B cell (primary cell): Measurements from ENCODE around the gene NR5A1. TPM values are rescaled to one million over a fixed set of nuclear protein-coding genes. Genes with fewer than 3 reads are reported as not detected.

Experiments used
- ATAC-seq: fragments of 200-7000 bp; cut with Tn5 transposase; one replicate; pipeline ENCODE4 v1.10.0; 2021; ENCODE audit warnings: low read depth, mild to moderate bottlenecking, moderate number of reproducible peaks, moderate library complexity
- CTCF ChIA-PET: fragments of 350-600 bp; sonication (Branson Sonifier 250); formaldehyde crosslinking; loops from one replicate; lab custom pipeline; 2021; ENCODE audit warnings: antibody characterized with exemption, inconsistent platforms; lab: Charles Lee
- POLR2A ChIA-PET: fragments of 350-600 bp; sonication (Branson Sonifier 250); formaldehyde crosslinking; loops from one replicate; lab custom pipeline; 2021; ENCODE audit warnings: antibody characterized with exemption; lab: Charles Lee
- DNase-seq: peaks from one replicate; pipeline ENCODE4 v3.0.0; 2013
- H2AFZ ChIP-seq: 2 replicates; pipeline ENCODE4 v1.6.1; 2012; ENCODE audit warnings: mild to moderate bottlenecking, low read depth, low read length; ENCODE audit not compliant: insufficient read depth, poor library complexity, severe bottlenecking
- H3K27ac ChIP-seq, 2 donors: 1 replicate in 1 of 2; 2 replicates in 1 of 2; pipeline ENCODE4 v1.5.1; 2012 to 2013; ENCODE audit warnings: low read length in 2 of 2, mild to moderate bottlenecking in 2 of 2, moderate library complexity in 1 of 2
- H3K27me3 ChIP-seq, 4 experiments: fragments of 200-600 bp in 1 of 4; sonication (generic) in 1 of 4; replicated peaks in 1 of 4; 1 replicate in 2 of 4; 2 replicates in 2 of 4; pipeline versions ENCODE4 v1.6.1 to v1.7.0; 2013 to 2016; ENCODE audit warnings: low read length in 3 of 4, mild to moderate bottlenecking in 2 of 4, mixed read lengths in 1 of 4, moderate library complexity in 1 of 4; ENCODE audit not compliant: insufficient read depth in 4 of 4, control insufficient read depth in 3 of 4; ENCODE audit errors: control extremely low read depth in 1 of 4
- H3K36me3 ChIP-seq, 2 experiments: replicated peaks in 1 of 2; 1 replicate in 1 of 2; 2 replicates in 1 of 2; pipeline versions ENCODE4 v1.6.1 to v1.7.1; 2013; ENCODE audit warnings: low read length in 1 of 2; ENCODE audit not compliant: insufficient read depth in 2 of 2, control insufficient read depth in 1 of 2; ENCODE audit errors: control extremely low read depth in 1 of 2, extremely low read depth in 1 of 2
- H3K4me1 ChIP-seq, 2 donors: fragments of 200-600 bp in 1 of 2; sonication (generic) in 1 of 2; 1 replicate in 1 of 2; 2 replicates in 1 of 2; pipeline versions ENCODE4 v1.5.1 to v1.6.1; 2013 to 2017; ENCODE audit warnings: low read length in 2 of 2; ENCODE audit not compliant: control insufficient read depth in 2 of 2, insufficient read depth in 2 of 2
- H3K4me2 ChIP-seq: replicated peaks from 2 replicates; pipeline ENCODE3; 2012; ENCODE audit warnings: mild to moderate bottlenecking, low read depth, low read length; ENCODE audit not compliant: poor library complexity, severe bottlenecking
- H3K4me3 ChIP-seq, 5 experiments: fragments of 200-600 bp in 1 of 5; sonication (generic) in 1 of 5; 1 replicate in 3 of 5; 2 replicates in 2 of 5; pipeline versions ENCODE4 v1.5.1 to v1.7.0; 2011 to 2016; ENCODE audit warnings: low read length in 4 of 5, mild to moderate bottlenecking in 4 of 5, low read depth in 2 of 5, control low read depth in 1 of 5, moderate library complexity in 1 of 5; ENCODE audit not compliant: insufficient read depth in 1 of 5; ENCODE audit errors: control extremely low read depth in 1 of 5, extremely low read depth in 1 of 5
- H3K79me2 ChIP-seq: fragments of 200-600 bp; sonication (generic); one replicate; pipeline ENCODE4 v1.6.0; 2016; ENCODE audit warnings: low read length; ENCODE audit not compliant: control insufficient read depth, insufficient read depth
- H3K9ac ChIP-seq: fragments of 200-600 bp; sonication (generic); 2 replicates; pipeline ENCODE4 v1.6.1; 2017; ENCODE audit warnings: mild to moderate bottlenecking, low read length, moderate library complexity
- H3K9me3 ChIP-seq, 3 donors: one replicate each; pipeline versions ENCODE4 v1.6.1 to v1.7.1; 2013; ENCODE audit warnings: low read length in 2 of 3; ENCODE audit not compliant: control insufficient read depth in 2 of 3, insufficient read depth in 1 of 3; ENCODE audit errors: control extremely low read depth in 1 of 3
- H4K20me1 ChIP-seq: 2 replicates; pipeline ENCODE4 v1.6.0; 2012; ENCODE audit warnings: mild to moderate bottlenecking, low read length; ENCODE audit not compliant: insufficient read depth, control insufficient read depth, poor library complexity, severe bottlenecking
- H3K27ac Mint-ChIP-seq: one replicate; pipeline ENCODE4 v1.8.0; 2021; ENCODE audit warnings: mixed read lengths
- H3K27me3 Mint-ChIP-seq: one replicate; pipeline ENCODE4 v1.8.0; 2021; ENCODE audit warnings: mixed read lengths
- H3K4me1 Mint-ChIP-seq: one replicate; pipeline ENCODE4 v1.8.0; 2021; ENCODE audit warnings: mixed read lengths
- H3K4me3 Mint-ChIP-seq: one replicate; pipeline ENCODE4 v1.8.0; 2021; ENCODE audit warnings: mixed read lengths
- H3K9me3 Mint-ChIP-seq: one replicate; pipeline ENCODE4 v1.8.0; 2022; ENCODE audit warnings: mixed read lengths; ENCODE audit not compliant: insufficient read depth
- EZH2 ChIP-seq: IDR thresholded peaks from 2 replicates; pipeline ENCODE4 v1.6.1; 2012; ENCODE audit warnings: borderline replicate concordance, low read depth, mild to moderate bottlenecking, moderate library complexity, low read length; ENCODE audit not compliant: insufficient read depth, poor library complexity, severe bottlenecking
- WGBS: methylation state at CpG from one replicate; pipeline ENCODE4 v1.1.5; 2013; ENCODE audit warnings: missing lambda C conversion rate; ENCODE audit not compliant: insufficient coverage; 5-methylcytosine and 5-hydroxymethylcytosine counted together
- intact Hi-C: fragments of 100-400 bp; cut with micrococcal nuclease; formaldehyde crosslinking; loops from one replicate; pipeline ENCODE4 v1.10.0; 2022
- polyA plus RNA-seq: library from polyadenylated mRNA; depleted of rRNA; stranded (reverse); fragments of >200 nt; gene quantifications from 2 replicates; pipeline ENCODE4 v1.2.3, GENCODE V29; 2012
- total RNA-seq, 2 donors: library from RNA; stranded (reverse); fragments of 120-200 nt in 1 of 2; gene quantifications; 1 replicate in 1 of 2; 2 replicates in 1 of 2; pipeline versions ENCODE4 v1.2.3 to v1.2.4, GENCODE V29; 2013 to 2022
- TF ChIP-seq, protein P1 (sequence below): fragments of 200-600 bp; IDR thresholded peaks from one replicate; pipeline ENCODE4 v1.8.0; 2022; ENCODE audit warnings: antibody characterized with exemption, mild to moderate bottlenecking

NR5A1 gene
- total and polyA plus RNA-seq, 2 donors (not counting 1 experiment from before 2014, with no cell fraction given): not detected

GRCh38 chr9:124475868-124476690 lies 31.1 kb downstream of the NR5A1 start:
- H3K27ac Mint-ChIP-seq: no peak overlapping the region
- no peak overlapping the region for H3K4me2 ChIP-seq
- H3K4me3 ChIP-seq: no peak overlapping the region
- 62% methylated on average over 13 of the region's 14 CpGs for WGBS
- H3K27me3 Mint-ChIP-seq: peaks cover 19% of the 10 kb centered on the region
- no peak overlapping the region for H3K4me3 Mint-ChIP-seq
- POLR2A ChIA-PET: no interaction called here
- TF ChIP-seq, protein P1, sequence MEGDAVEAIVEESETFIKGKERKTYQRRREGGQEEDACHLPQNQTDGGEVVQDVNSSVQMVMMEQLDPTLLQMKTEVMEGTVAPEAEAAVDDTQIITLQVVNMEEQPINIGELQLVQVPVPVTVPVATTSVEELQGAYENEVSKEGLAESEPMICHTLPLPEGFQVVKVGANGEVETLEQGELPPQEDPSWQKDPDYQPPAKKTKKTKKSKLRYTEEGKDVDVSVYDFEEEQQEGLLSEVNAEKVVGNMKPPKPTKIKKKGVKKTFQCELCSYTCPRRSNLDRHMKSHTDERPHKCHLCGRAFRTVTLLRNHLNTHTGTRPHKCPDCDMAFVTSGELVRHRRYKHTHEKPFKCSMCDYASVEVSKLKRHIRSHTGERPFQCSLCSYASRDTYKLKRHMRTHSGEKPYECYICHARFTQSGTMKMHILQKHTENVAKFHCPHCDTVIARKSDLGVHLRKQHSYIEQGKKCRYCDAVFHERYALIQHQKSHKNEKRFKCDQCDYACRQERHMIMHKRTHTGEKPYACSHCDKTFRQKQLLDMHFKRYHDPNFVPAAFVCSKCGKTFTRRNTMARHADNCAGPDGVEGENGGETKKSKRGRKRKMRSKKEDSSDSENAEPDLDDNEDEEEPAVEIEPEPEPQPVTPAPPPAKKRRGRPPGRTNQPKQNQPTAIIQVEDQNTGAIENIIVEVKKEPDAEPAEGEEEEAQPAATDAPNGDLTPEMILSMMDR: no peak
- no peak for TF ChIP-seq EZH2
- DNase-seq (no peak), ATAC-seq (no peak)
- H3K27me3 ChIP-seq: peaks cover 0 to 40% (median 8%) of the 10 kb centered on the region in 4 experiments
- H3K9me3 Mint-ChIP-seq: no peaks in the 10 kb centered on the region
- no peak overlapping the region for H3K27ac ChIP-seq
- peaks cover 0 to 5% of the 10 kb centered on the region in 2 donors for H3K4me1 ChIP-seq
- H3K9ac ChIP-seq: no peak overlapping the region
- H3K36me3 ChIP-seq: no peaks in the 10 kb centered on the region
- H3K79me2 ChIP-seq: no peaks in the 10 kb centered on the region
- intact Hi-C loops: no loop called here
- H3K4me1 Mint-ChIP-seq: no peaks in the 10 kb centered on the region
- peaks cover 0 to 4% (median 0%) of the 10 kb centered on the region in 3 donors for H3K9me3 ChIP-seq
- H4K20me1 ChIP-seq: no peaks in the 10 kb centered on the region
- no peak overlapping the region for H2AFZ ChIP-seq
- CTCF ChIA-PET: no interaction called here

DNA sequence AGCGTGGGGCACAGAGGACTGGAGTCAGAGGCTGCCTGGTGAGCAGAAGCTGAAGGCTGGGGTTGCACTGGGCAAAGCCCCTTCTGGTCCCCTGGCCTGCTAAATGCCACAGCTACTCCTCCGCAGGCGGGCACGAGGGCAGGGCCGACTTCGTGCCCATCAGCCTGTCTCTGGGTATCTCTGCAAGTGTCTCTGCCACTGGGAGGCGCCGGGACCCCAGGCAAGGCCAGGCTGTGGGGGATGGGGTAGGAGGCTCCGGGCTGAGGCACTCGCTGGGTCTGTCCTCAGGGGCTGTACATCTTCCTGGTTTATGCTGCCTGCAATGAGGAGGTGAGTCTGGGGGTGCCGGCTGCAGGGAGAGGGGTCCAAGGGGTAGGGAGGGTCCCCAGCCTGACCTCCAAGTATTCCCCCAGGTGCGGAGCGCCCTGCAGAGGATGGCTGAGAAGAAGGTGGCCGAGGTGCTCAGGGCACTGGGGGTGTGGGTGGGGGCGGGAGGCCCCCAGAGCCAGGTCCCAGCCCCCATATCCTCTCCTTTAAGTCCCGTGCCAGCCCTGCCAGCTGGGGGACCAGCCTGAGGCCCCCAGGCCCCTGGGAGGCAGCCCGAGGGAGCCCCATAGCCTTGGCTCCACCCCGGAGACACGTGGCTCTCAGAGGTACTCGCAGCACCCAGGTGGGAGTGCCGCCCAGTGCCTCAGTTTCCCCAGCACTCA lies 31.9 kb downstream of the NR5A1 start:
- no peak overlapping the region for H3K4me3 Mint-ChIP-seq
- WGBS: 80% methylated on average over 16 of the region's 21 CpGs
- no peaks in the 10 kb centered on the region for H3K9me3 Mint-ChIP-seq
- ChIA-PET POLR2A (no interaction called here), CTCF (no interaction called here)
- Histone ChIP-seq H3K79me2 (no peaks in the 10 kb centered on the region), H3K4me3 (no peak overlapping the region), H3K4me1 (peaks cover 0 to 5% of the 10 kb centered on the region in 2 donors), H3K27ac (no peak overlapping the region), H3K36me3 (no peaks in the 10 kb centered on the region), H3K27me3 (peaks cover 0 to 38% (median 8%) of the 10 kb centered on the region in 4 experiments), H3K4me2 (no peak overlapping the region), H3K9me3 (peaks cover 0 to 4% (median 0%) of the 10 kb centered on the region in 3 donors), H3K9ac (no peak overlapping the region), H4K20me1 (no peaks in the 10 kb centered on the region), H2AFZ (no peak overlapping the region)
- TF ChIP-seq, protein P1: no peak
- no peak for TF ChIP-seq EZH2
- H3K27ac Mint-ChIP-seq: no peak overlapping the region
- peaks cover 17% of the 10 kb centered on the region for H3K27me3 Mint-ChIP-seq
- DNase-seq (no peak), ATAC-seq (no peak)
- intact Hi-C loops: no loop called here
- no peaks in the 10 kb centered on the region for H3K4me1 Mint-ChIP-seq
